Thymus (tissue), 14 donors: Measurements from ENCODE around the gene ABCA10. TPM values are rescaled to one million over a fixed set of nuclear protein-coding genes. Genes with fewer than 3 reads are reported as not detected.
"Not testable (repeated sequence)": the region's sequence is repeated elsewhere in the genome, so short reads cannot be mapped to it uniquely, and the experiment has no call there.

ENCODE experiments used
- DNase-seq, 9 donors: peaks; one replicate each; pipeline ENCODE4 v3.0.0-alpha.2; 2013; ENCODE audit warnings: low spot score in 9 of 9, low read depth in 6 of 9, missing footprints in 1 of 9
- H3K27ac ChIP-seq, 2 donors: one replicate each; pipeline ENCODE4 v1.5.1; 2013; ENCODE audit warnings: control low read depth in 1 of 2, low read depth in 1 of 2, low read length in 1 of 2, mild to moderate bottlenecking in 1 of 2, moderate library complexity in 1 of 2
- H3K27me3 ChIP-seq, 2 donors: one replicate each; pipeline ENCODE4 v1.5.1; 2013; ENCODE audit warnings: low read length in 1 of 2; ENCODE audit not compliant: control insufficient read depth in 2 of 2, insufficient read depth in 1 of 2
- H3K36me3 ChIP-seq, 2 donors: one replicate each; pipeline ENCODE4 v1.5.1; 2013; ENCODE audit warnings: low read length in 1 of 2, mild to moderate bottlenecking in 1 of 2, moderate library complexity in 1 of 2; ENCODE audit not compliant: control insufficient read depth in 2 of 2, insufficient read depth in 2 of 2
- H3K4me1 ChIP-seq, 2 donors: one replicate each; pipeline ENCODE4 v1.5.1; 2013; ENCODE audit warnings: low read length in 2 of 2; ENCODE audit not compliant: control insufficient read depth in 2 of 2, insufficient read depth in 2 of 2
- H3K4me3 ChIP-seq, 2 donors: one replicate each; pipeline ENCODE4 v1.5.1; 2013; ENCODE audit warnings: low read length in 2 of 2, control low read depth in 1 of 2, mild to moderate bottlenecking in 1 of 2
- H3K9me3 ChIP-seq, 2 donors: one replicate each; pipeline ENCODE4 v1.5.1; 2013; ENCODE audit warnings: low read length in 1 of 2, mild to moderate bottlenecking in 1 of 2; ENCODE audit not compliant: control insufficient read depth in 2 of 2, insufficient read depth in 1 of 2
- WGBS: extraction: QIAGEN DNeasy Blood & Tissue Kit; methylation state at CpG from one replicate; pipeline ENCODE4 v1.1.7; 2013; 5-methylcytosine and 5-hydroxymethylcytosine counted together
- long read RNA-seq, 10 donors: transcript quantifications; one replicate each; lab custom pipeline, GENCODE V29; 2026
- polyA plus RNA-seq: library from polyadenylated mRNA; stranded (reverse); fragments of 200-250 nt; gene quantifications from one replicate; pipeline ENCODE4 v1.2.3, GENCODE V29; 2013
- total RNA-seq: library from RNA; stranded (reverse); fragments of 120-200 nt; gene quantifications from one replicate; pipeline ENCODE4 v1.2.4, GENCODE V29; 2013
- donor health status: healthy.

Gene ABCA10
- 1.1 TPM for total RNA-seq
- polyA plus RNA-seq = 11.0 TPM
- long read RNA-seq, donor 1 = 0 reads
- long read RNA-seq, donor 2 = 0 reads
- long read RNA-seq, donor 3 = 0 reads
- long read RNA-seq, donor 4 = 0 reads
- long read RNA-seq, donor 5 = 0 reads
- long read RNA-seq, donor 6 = 0 reads
- long read RNA-seq, donor 7 = 0 reads
- long read RNA-seq, donor 8 = 0 reads
- long read RNA-seq, donor 9 = 0 reads
- long read RNA-seq, donor 10 = 0 reads

GRCh38 chr17:69228576-69228975 lies at the start of gene ABCA10:
Gene ABCA10, minus strand, starts transcription at chr17:69228824. Its CDS starts 3,466 bp downstream, at chr17:69225358.
- no peaks in the 10 kb centered on the region for H3K27me3 ChIP-seq
- 95% methylated on average over 1 of the region's 1 CpG for WGBS
- no peaks in the 10 kb centered on the region for H3K9me3 ChIP-seq
- no peak within 1 kb of the TSS for H3K4me3 ChIP-seq
- peaks cover 0 to 4% of the 10 kb centered on the region in 2 donors for H3K4me1 ChIP-seq
- no peak for DNase-seq
- H3K27ac ChIP-seq = no peak within 1 kb of the TSS
- no peaks in the 10 kb centered on the region for H3K36me3 ChIP-seq

GRCh38 chr17:69276279-69276678 lies 47.7 kb upstream of the ABCA10 start:
- not testable (repeated sequence) for H3K27me3 ChIP-seq, DNase-seq, H3K9me3 ChIP-seq, H3K4me1 ChIP-seq, H3K4me3 ChIP-seq, H3K27ac ChIP-seq, H3K36me3 ChIP-seq
- 97% methylated on average over 4 of the region's 4 CpGs for WGBS

GRCh38 chr17:69275751-69276150 lies 47.1 kb upstream of the ABCA10 start:
- H3K36me3 ChIP-seq = no peaks in the 10 kb centered on the region
- no peak overlapping the region for H3K4me3 ChIP-seq
- no peaks in the 10 kb centered on the region for H3K4me1 ChIP-seq
- H3K27me3 ChIP-seq = no peaks in the 10 kb centered on the region
- H3K9me3 ChIP-seq = no peaks in the 10 kb centered on the region
- no peak overlapping the region for H3K27ac ChIP-seq
- no peak for DNase-seq
- 98% methylated on average over 4 of the region's 4 CpGs for WGBS

- Histone ChIP-seq H3K4me1 (no peaks in the 10 kb centered on the region), H3K27me3 (no peaks in the 10 kb centered on the region), H3K36me3 (no peaks in the 10 kb centered on the region), H3K9me3 (no peaks in the 10 kb centered on the region), H3K4me3 (no peak overlapping the region), H3K27ac (no peak overlapping the region)
- 95% methylated on average over 7 of the region's 7 CpGs for WGBS
- DNase-seq = no peak
These were observed 42.4 kb upstream of the ABCA10 start for GRCh38 chr17:69271023-69271422.

- Histone ChIP-seq H3K9me3 (no peaks in the 10 kb centered on the region), H3K4me1 (no peaks in the 10 kb centered on the region), H3K27me3 (no peaks in the 10 kb centered on the region), H3K4me3 (no peak overlapping the region), H3K36me3 (no peaks in the 10 kb centered on the region), H3K27ac (no peak overlapping the region)
- WGBS = 94% methylated on average over 6 of the region's 6 CpGs
- no peak for DNase-seq
These were observed 40.7 kb upstream of the ABCA10 start for GRCh38 chr17:69269131-69269998.

- Histone ChIP-seq H3K9me3 (no peaks in the 10 kb centered on the region), H3K36me3 (no peaks in the 10 kb centered on the region), H3K4me1 (no peaks in the 10 kb centered on the region), H3K27me3 (no peaks in the 10 kb centered on the region), H3K27ac (no peak overlapping the region), H3K4me3 (no peak overlapping the region)
- WGBS = 97% methylated on average over 5 of the region's 5 CpGs
- no peak for DNase-seq
These were observed 40.0 kb upstream of the ABCA10 start for GRCh38 chr17:69268543-69269014.

- Histone ChIP-seq H3K27me3 (no peaks in the 10 kb centered on the region), H3K27ac (no peak overlapping the region), H3K9me3 (no peaks in the 10 kb centered on the region), H3K4me3 (no peak overlapping the region), H3K36me3 (no peaks in the 10 kb centered on the region), H3K4me1 (no peaks in the 10 kb centered on the region)
- WGBS = 100% methylated on average over 3 of the region's 3 CpGs
- DNase-seq = no peak
These were observed 38.6 kb upstream of the ABCA10 start for GRCh38 chr17:69267219-69267618.

GRCh38 chr17:69265873-69266272 lies 37.2 kb upstream of the ABCA10 start:
- Histone ChIP-seq H3K27me3 (no peaks in the 10 kb centered on the region), H3K9me3 (no peaks in the 10 kb centered on the region), H3K4me1 (no peaks in the 10 kb centered on the region), H3K27ac (no peak overlapping the region), H3K4me3 (no peak overlapping the region), H3K36me3 (no peaks in the 10 kb centered on the region)
- 97% methylated on average over 1 of the region's 1 CpG for WGBS
- DNase-seq = no peak

- Histone ChIP-seq H3K27me3 (no peaks in the 10 kb centered on the region), H3K4me1 (no peaks in the 10 kb centered on the region), H3K27ac (no peak overlapping the region), H3K9me3 (no peaks in the 10 kb centered on the region), H3K36me3 (no peaks in the 10 kb centered on the region), H3K4me3 (no peak overlapping the region)
- 76% methylated on average over 1 of the region's 1 CpG for WGBS
- DNase-seq = no peak
These were observed 25.6 kb upstream of the ABCA10 start for GRCh38 chr17:69254187-69254586.
